ELR (cell line): ENCODE measurements around the gene ATXN7L2.

Source experiments
- DNase-seq: peaks from one replicate; pipeline ENCODE4 v3.0.0-alpha.2; 2015; ENCODE audit warnings: low read depth

ATXN7L2 gene

GRCh38 chr1:109477821-109478220 is 5.9 kb upstream of the ATXN7L2 start:
- no peak for DNase-seq

- no peak for DNase-seq
Observed at GRCh38 chr1:109478806-109479205, 4.9 kb upstream of the ATXN7L2 start.

- no peak for DNase-seq
Observed at GRCh38 chr1:109479311-109479710, 4.4 kb upstream of the ATXN7L2 start.

- no peak for DNase-seq
Observed at GRCh38 chr1:109479901-109480300, 3.8 kb upstream of the ATXN7L2 start.

GRCh38 chr1:109481646-109482045 is 2.1 kb upstream of the ATXN7L2 start:
- DNase-seq: no peak

- DNase-seq: no peak
Observed at GRCh38 chr1:109482242-109482641, 1.5 kb upstream of the ATXN7L2 start.

GRCh38 chr1:109482791-109483671 is 674 bp upstream of the ATXN7L2 start:
- peak; percentile 27 for DNase-seq

- DNase-seq: peak; percentile 26
Observed at GRCh38 chr1:109484519-109484975, 842 bp downstream of the ATXN7L2 start.

- peak; percentile 51 for DNase-seq
Observed at GRCh38 chr1:109485001-109485400, 1.3 kb downstream of the ATXN7L2 start.

GRCh38 chr1:109487261-109487660 is 3.6 kb downstream of the ATXN7L2 start:
- no peak for DNase-seq

- DNase-seq: peak; percentile 23
Observed at GRCh38 chr1:109488201-109488600, 4.5 kb downstream of the ATXN7L2 start.

- DNase-seq: no peak
Observed at GRCh38 chr1:109488696-109489095, 5.0 kb downstream of the ATXN7L2 start.

GRCh38 chr1:109490029-109490933 is 6.6 kb downstream of the ATXN7L2 start:
- DNase-seq: peak; percentile 70

- no peak for DNase-seq
Observed at GRCh38 chr1:109490934-109491302, 7.2 kb downstream of the ATXN7L2 start.

GRCh38 chr1:109491372-109491771 is 7.7 kb downstream of the ATXN7L2 start:
- DNase-seq: no peak

- peak; percentile 41 for DNase-seq
Observed at GRCh38 chr1:109492779-109493178, 9.1 kb downstream of the ATXN7L2 start.

- no peak for DNase-seq
Observed at GRCh38 chr1:109493227-109493626, 9.5 kb downstream of the ATXN7L2 start.

- peak; percentile 86 for DNase-seq
Observed at GRCh38 chr1:109493805-109494539, 10.3 kb downstream of the ATXN7L2 start, which contains the start of gene CYB561D1. TSS of gene CYB561D1 (plus strand) at chr1:109494094. CDS start at chr1:109494140, 46 bp downstream.

GRCh38 chr1:109495738-109496137 is 12.0 kb downstream of the ATXN7L2 start:
- no peak for DNase-seq

- no peak for DNase-seq
Observed at GRCh38 chr1:109497449-109498160, 13.9 kb downstream of the ATXN7L2 start.

GRCh38 chr1:109498161-109498801 is 14.6 kb downstream of the ATXN7L2 start:
- DNase-seq: peak; percentile 68
